Activated T-helper 1 cell treated with Interleukin-2 at 50 U/mL for 16 hours (primary cell): ENCODE measurements around the gene LIPA.
"Not testable (repeated sequence)": the region's sequence is repeated elsewhere in the genome, so short reads cannot be mapped to it uniquely, and the experiment has no call there.

Source experiments
- DNase-seq: peaks from one replicate; pipeline ENCODE4 v3.0.0-alpha.2; 2020; ENCODE audit warnings: low read depth

The LIPA gene

GRCh38 chr10:89269433-89270152 is 18.0 kb upstream of the LIPA start:
- no peak for DNase-seq

DNA sequence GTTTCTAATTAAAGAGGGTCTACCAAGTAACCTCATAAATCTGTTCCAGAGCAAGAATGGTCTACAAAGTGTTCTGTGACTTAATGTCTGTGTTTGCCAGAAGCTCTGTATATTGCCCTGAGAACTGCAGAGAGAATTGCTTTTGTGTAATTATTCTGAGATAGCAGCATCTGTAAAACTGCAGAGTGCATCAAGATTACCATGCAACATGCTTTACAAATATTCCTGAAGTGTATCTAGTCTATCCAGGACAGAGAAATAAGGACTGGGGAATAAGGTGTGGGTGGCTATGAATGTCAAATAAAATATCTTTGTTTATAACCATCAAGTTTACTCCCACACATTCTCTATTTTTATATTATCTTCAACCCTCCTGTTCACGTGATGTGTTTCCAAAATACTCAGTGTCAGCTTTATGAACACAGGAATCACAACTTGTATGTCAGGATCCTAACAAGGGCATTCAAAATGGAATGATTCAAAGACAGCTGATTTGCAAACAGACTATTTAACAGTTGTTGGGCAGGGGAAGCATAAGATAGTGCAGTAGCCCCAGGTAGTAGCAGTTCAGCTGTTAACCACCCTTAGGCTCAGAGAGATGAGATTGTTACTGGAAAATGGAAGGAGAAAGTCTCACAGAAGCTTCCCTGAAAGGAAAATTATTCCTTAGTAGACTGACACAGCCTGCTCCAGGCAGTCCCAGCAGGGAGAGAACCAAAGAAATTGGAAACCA is 15.3 kb upstream of the LIPA start:
- DNase-seq, result no peak

DNA sequence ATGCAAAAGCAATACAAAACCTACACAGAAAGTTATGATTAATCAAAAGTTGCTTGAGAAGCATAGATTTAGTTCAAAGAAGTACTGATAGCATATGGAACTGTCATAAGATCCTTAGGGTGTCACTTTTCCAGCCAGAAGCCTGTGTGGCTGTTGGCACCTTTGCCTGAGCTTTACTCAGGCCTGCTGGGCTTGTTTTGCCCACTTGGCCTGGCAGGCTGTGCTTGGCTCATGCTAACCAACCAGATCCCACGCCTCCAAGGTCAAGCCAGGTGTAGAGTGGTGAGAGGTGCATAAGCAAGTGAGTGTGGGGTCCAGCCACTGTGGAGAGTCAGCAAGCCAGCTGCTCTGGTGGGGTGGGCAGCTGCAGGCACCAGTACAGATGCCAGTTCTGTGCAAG is 12.0 kb upstream of the LIPA start:
- no peak for DNase-seq

GRCh38 chr10:89263091-89263490 is 11.5 kb upstream of the LIPA start:
- no peak for DNase-seq

- DNase-seq, result no peak
Observed at GRCh38 chr10:89262086-89263051, 10.8 kb upstream of the LIPA start.

- no peak for DNase-seq
Observed at GRCh38 chr10:89258881-89259280, 7.3 kb upstream of the LIPA start.

DNA sequence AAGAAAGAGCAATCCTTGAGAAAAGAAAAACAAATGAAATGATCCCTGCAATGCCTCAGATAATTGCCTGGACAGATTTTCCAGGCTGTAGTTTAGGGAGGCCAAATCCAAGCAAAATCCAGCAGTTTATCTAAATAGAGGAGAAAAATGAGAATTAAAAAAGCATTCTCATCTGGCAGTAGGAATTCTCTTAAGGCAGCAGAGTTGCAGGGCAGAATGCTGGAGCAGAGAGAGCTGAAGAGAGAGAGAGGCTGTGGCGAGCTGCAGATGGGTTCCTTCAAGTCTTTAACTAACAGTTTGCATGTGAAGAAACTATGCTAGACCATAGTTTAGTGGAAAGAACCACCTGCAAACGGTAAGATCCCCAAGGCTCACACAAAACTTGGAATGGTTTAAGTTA is 6.0 kb upstream of the LIPA start:
- DNase-seq, result no peak

DNA sequence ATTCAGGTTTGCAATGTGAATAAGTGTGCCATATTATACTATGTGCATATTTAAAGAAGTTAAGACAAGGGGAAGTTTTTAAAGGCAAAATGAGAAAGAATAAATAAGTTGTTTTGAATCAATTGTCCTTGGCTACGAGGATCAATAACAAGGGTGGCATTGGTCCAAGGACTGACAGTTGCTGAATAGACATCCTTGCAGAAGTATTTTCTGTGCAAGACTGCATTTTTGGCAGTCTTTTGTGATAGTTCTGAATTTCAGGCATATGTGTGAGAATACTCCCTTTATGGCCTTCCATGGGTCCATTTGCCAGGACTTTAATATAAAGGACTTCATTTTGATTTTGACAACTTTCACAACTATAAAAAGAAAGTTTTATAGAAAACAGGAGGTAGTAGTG is 5.4 kb upstream of the LIPA start:
- no peak for DNase-seq

GRCh38 chr10:89256340-89256739 is 4.8 kb upstream of the LIPA start:
- no peak for DNase-seq

- no peak for DNase-seq
Observed at GRCh38 chr10:89255793-89256192, 4.2 kb upstream of the LIPA start.

GRCh38 chr10:89255091-89255579 is 3.6 kb upstream of the LIPA start:
- DNase-seq, result not testable (repeated sequence)

GRCh38 chr10:89252225-89252585 is 630 bp upstream of the LIPA start:
- DNase-seq, result no peak

GRCh38 chr10:89250865-89251408 is 638 bp downstream of the LIPA start:
- DNase-seq, result no peak

GRCh38 chr10:89248990-89249389 is 2.6 kb downstream of the LIPA start:
- no peak for DNase-seq

DNA sequence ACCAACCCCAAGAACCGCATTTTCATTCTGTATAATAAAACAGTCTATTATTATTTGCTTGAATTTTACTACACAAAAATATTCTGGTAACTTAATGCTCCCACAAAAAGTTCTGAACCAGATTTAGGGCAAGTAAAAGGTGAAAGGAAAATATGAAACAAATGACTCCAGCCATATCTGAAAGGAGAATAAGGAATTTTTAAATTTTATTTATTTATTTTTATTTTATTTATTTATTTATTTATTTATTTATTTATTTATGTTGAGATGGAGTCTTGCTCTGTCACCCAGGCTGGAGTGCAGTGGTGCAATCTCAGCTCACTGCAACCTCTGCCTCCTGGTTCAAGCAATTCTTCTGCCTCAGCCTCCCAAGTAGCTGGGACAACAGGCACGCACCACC is 4.0 kb downstream of the LIPA start:
- not testable (repeated sequence) for DNase-seq

DNA sequence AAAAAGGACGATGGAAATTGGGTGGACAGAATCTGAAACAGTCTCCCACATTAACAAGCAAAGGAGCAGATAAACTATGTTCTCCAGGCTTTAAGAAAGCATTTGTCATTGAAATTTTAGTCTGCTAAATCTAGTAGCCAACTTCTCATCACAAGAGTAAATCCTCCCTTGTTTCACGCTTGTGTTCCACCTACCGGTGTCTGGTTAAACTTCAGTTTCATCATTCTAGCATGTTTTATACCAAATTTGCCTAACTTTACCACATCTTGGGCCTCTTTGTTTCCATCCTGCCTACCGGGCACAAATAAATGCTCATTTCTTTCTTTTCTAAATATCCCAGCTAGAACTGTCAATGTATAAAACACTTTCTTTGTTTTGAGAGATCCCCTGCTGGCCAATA is 5.8 kb downstream of the LIPA start:
- DNase-seq, result no peak

DNA sequence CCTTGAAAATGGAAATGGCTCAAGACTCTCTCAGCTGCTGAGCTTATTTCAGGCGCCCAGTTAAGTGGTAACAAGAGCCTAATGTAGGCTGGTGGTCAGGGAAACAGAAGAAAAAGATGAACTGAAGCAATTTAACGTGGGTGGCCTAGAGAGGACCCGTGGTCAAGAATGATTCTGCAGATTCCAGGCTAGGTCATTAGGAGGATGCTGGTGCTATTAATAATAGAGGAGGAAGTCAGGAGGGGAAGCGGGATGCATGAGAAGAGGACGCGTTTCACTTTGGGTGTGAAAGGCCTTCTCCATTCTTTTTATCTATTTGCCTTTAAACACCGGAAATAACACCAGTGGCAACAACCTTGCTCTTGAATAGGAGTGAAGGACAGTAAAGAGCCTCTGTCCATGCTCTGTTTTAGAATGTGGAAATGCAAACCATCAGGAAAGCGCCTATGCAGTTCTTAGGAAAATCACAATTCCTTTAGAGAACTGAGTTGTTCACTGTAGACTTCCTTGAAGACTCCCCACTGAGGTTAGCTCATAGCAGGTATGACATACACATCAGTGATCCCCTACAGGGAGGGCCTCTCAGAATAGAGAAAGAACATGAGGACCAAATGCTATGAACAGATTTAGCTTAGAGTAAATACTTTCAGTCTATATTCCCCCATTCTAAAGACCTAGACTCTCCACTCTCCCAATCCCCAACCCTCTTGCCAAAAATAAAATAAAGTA is 8.6 kb downstream of the LIPA start:
- no peak for DNase-seq

GRCh38 chr10:89242345-89242684 is 9.3 kb downstream of the LIPA start:
- no peak for DNase-seq

- no peak for DNase-seq
Observed at GRCh38 chr10:89241486-89242344, 9.9 kb downstream of the LIPA start.

DNA sequence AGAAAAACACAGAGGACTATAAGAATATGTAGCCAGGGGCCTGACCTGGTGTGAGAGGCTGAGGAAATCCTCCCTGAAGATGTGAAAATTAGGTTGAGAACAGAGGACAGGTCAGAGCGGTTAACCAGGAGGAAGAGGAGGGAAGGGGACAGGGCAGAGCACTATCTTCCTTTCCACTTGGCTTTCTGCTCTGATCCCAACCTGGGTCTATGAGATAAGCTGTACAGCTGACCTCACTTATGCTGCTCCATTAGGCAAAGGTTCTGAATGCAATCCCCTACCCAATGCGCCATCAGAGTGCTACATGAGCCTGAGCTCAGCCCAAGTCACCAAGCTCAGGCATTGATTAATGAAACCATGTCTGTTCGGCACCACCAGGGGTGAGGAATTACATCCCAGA is 10.5 kb downstream of the LIPA start:
- no peak for DNase-seq

- DNase-seq, result no peak
Observed at GRCh38 chr10:89240519-89240918, 11.1 kb downstream of the LIPA start.
